Measurements from ENCODE around the gene UBE4A.

- TF ChIP-seq POLR2A (IDR thresholded peaks at IDR 0.05) (no peak), CTCF (IDR thresholded peaks at IDR 0.05) (no peak)
These were observed 80.2 kb downstream of the UBE4A start for GRCh38 chr11:118439646-118440045.

Measured in adrenal gland (tissue), 5 donors.